HepG2 (cell line): ENCODE measurements around the gene MRPL14. TPM values are rescaled to one million over a fixed set of nuclear protein-coding genes. Genes with fewer than 3 reads are reported as not detected.

Experiments
- ARID5B ChIP-seq: IDR thresholded peaks from 2 replicates; pipeline ENCODE4 v1.4.0; 2020; ENCODE audit warnings: mild to moderate bottlenecking, missing genetic modification reagents
- BRD4 ChIP-seq: sonication (generic); formaldehyde crosslinking; IDR thresholded peaks from 2 replicates; pipeline ENCODE4 v1.4.0; 2020; ENCODE audit warnings: missing genetic modification reagents
- ISL2 ChIP-seq: sonication (generic); formaldehyde crosslinking; IDR thresholded peaks from 2 replicates; pipeline ENCODE4 v1.5.0; 2020; ENCODE audit warnings: missing genetic modification reagents
- KLF13 ChIP-seq: sonication (generic); formaldehyde crosslinking; IDR thresholded peaks from 2 replicates; pipeline ENCODE4 v1.4.0; 2020; ENCODE audit warnings: mild to moderate bottlenecking, missing genetic modification reagents
- KLF16 ChIP-seq, 2 experiments: sonication (generic) in 1 of 2; formaldehyde crosslinking in 1 of 2; IDR thresholded peaks; 2 replicates each; pipeline versions ENCODE4 v1.6.1 to v1.8.0; 2016 to 2023; ENCODE audit warnings: missing genetic modification reagents in 2 of 2, missing compliant biosample characterization in 1 of 2
- MAFG ChIP-seq: sonication (generic); formaldehyde crosslinking; IDR thresholded peaks from 2 replicates; pipeline ENCODE4 v1.5.1; 2020; ENCODE audit warnings: mild to moderate bottlenecking, missing genetic modification reagents
- MED1 ChIP-seq: sonication (generic); formaldehyde crosslinking; IDR thresholded peaks from 2 replicates; pipeline ENCODE4 v1.4.0; 2020; ENCODE audit warnings: missing genetic modification reagents
- MTERF4 ChIP-seq: sonication (generic); formaldehyde crosslinking; IDR thresholded peaks from 2 replicates; pipeline ENCODE4 v1.8.0; 2023; ENCODE audit warnings: mild to moderate bottlenecking, missing genetic modification reagents
- NFIB ChIP-seq: sonication (generic); formaldehyde crosslinking; IDR thresholded peaks from 2 replicates; pipeline ENCODE4 v1.9.0; 2021; ENCODE audit warnings: missing genetic modification reagents, mild to moderate bottlenecking, borderline replicate concordance
- NFIC ChIP-seq: IDR thresholded peaks from 2 replicates; pipeline ENCODE4 v1.6.1; 2012; ENCODE audit warnings: mild to moderate bottlenecking, low read length, inconsistent platforms
- POLR2G ChIP-seq: fragments of 200-400 bp; formaldehyde crosslinking; IDR thresholded peaks from 2 replicates; pipeline ENCODE4 v1.6.1; 2018; ENCODE audit warnings: mild to moderate bottlenecking, low read depth, low read length, moderate library complexity
- TERF1 ChIP-seq: sonication (generic); formaldehyde crosslinking; IDR thresholded peaks from 2 replicates; pipeline ENCODE4 v1.8.0; 2022; ENCODE audit warnings: mild to moderate bottlenecking, missing genetic modification reagents, moderate library complexity
- ZNF263 ChIP-seq: sonication (generic); formaldehyde crosslinking; IDR thresholded peaks from 2 replicates; pipeline ENCODE4 v1.4.0; 2020; ENCODE audit warnings: missing genetic modification reagents
- ZNF292 ChIP-seq: sonication (generic); formaldehyde crosslinking; IDR thresholded peaks from 2 replicates; pipeline ENCODE4 v1.8.1; 2022; ENCODE audit warnings: mild to moderate bottlenecking, low read depth, missing genetic modification reagents, borderline replicate concordance
- ZNF3 ChIP-seq: IDR thresholded peaks from 2 replicates; pipeline ENCODE4 v1.7.0; 2017; ENCODE audit warnings: inconsistent platforms
- ZNF367 ChIP-seq: sonication (generic); formaldehyde crosslinking; IDR thresholded peaks from 2 replicates; pipeline ENCODE4 v1.4.0; 2020; ENCODE audit warnings: missing genetic modification reagents, borderline replicate concordance
- ZNF746 ChIP-seq: sonication (generic); formaldehyde crosslinking; IDR thresholded peaks from 2 replicates; pipeline ENCODE4 v1.8.0; 2022; ENCODE audit warnings: mild to moderate bottlenecking, missing genetic modification reagents
- polyA plus RNA-seq, 8 experiments: library from polyadenylated mRNA; depleted of rRNA in 3 of 8; stranded (reverse) in 7 of 8; unstranded in 1 of 8; fragments of >200 nt; fragmentation: Illumina TruSeq in 4 of 8; extraction: Trizol in 4 of 8; gene quantifications; 2 replicates each; pipeline versions ENCODE4 v1.2.1 to v1.2.3, GENCODE V29; 2011 to 2016; ENCODE audit warnings: low read depth in 4 of 8, missing spikeins in 1 of 8, mixed read lengths in 1 of 8; ENCODE audit not compliant: insufficient read depth in 1 of 8
- total RNA-seq, 5 experiments: library from RNA; depleted of rRNA; stranded (reverse); fragments of >200 nt; fragmentation: Illumina TruSeq; extraction: Trizol; gene quantifications; 2 replicates each; pipeline ENCODE4 v1.2.3, GENCODE V29; 2016; ENCODE audit warnings: low read depth in 1 of 5
- TF ChIP-seq, protein P1 (sequence below): sonication (generic); formaldehyde crosslinking; IDR thresholded peaks from 2 replicates; pipeline ENCODE4 v1.4.0; 2020; ENCODE audit warnings: mild to moderate bottlenecking, low read depth, missing genetic modification reagents
- TF ChIP-seq, protein P2 (sequence below): IDR thresholded peaks from 2 replicates; pipeline ENCODE4 v1.6.1; 2016; ENCODE audit warnings: low read depth, control low read depth

MRPL14 gene
- total and polyA plus RNA-seq, 2 of the 13 experiments (the other 11 are each of a cell fraction or from before 2014, with no cell fraction given), result 157 to 178 TPM

DNA sequence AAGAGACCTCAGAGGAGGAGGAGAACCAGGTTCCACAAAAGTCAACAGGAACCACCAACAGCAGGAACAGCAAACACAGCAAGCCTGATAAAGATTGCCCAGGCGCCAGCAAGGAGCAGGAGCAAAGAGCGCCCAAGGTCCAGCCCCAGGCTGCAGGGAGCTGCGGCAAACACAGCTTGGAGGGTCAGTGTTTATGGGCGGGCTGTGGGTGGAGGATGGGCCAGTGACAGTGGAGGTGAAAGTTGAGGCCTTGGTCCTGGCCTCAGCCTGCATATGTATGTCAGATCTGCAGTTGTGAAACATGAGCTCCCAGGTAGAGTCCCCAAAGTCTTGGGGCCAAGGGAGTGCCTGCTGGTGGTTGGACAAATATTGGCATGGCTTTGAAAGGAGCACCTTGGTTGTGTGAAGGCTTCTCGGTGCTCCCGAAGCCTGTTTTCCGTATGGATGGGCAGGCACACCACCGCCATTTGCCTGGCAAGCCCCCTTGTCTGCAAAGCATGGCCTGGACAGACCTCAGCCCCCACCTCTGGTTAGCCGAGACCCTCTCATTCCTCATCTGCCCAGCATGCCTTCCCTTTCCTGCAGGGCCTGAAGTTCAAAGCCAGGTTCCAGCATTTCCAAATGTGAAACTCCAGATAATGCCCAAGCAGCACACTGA, 29.4 kb upstream of the MRPL14 start (continued):
- TF ChIP-seq ISL2 (CRISPR knock-in tag) (peak; percentile 83), MED1 (peak; percentile 97), BRD4 (peak; percentile 84; the same call in 1 of the 2 replicates), ARID5B (peak; percentile 93), MTERF4 (CRISPR knock-in tag) (peak; percentile 62; the same call in 1 of the 2 replicates), KLF16 (CRISPR knock-in tag; IDR thresholded peaks at IDR 0.05) (peak in 1 of 2 experiments; percentile 86; a peak in 1 of 4 replicates), ZNF263 (CRISPR knock-in tag) (peak; percentile 99), ZNF292 (CRISPR knock-in tag) (peak; percentile 100), ZNF367 (CRISPR knock-in tag) (no peak), NFIB (no peak), TERF1 (no peak), ZNF746 (CRISPR knock-in tag) (peak; percentile 69; the same call in 1 of the 2 replicates), MAFG (CRISPR knock-in tag) (no peak), ZNF3 (peak; percentile 16; the same call in 1 of the 2 replicates), POLR2G (peak; percentile 55), NFIC (peak; percentile 1; the same call in 1 of the 2 replicates), KLF13 (CRISPR knock-in tag) (0 out of 2 replicates have a peak, but pooled peaks have one; percentile 87)
- TF ChIP-seq, protein P1, sequence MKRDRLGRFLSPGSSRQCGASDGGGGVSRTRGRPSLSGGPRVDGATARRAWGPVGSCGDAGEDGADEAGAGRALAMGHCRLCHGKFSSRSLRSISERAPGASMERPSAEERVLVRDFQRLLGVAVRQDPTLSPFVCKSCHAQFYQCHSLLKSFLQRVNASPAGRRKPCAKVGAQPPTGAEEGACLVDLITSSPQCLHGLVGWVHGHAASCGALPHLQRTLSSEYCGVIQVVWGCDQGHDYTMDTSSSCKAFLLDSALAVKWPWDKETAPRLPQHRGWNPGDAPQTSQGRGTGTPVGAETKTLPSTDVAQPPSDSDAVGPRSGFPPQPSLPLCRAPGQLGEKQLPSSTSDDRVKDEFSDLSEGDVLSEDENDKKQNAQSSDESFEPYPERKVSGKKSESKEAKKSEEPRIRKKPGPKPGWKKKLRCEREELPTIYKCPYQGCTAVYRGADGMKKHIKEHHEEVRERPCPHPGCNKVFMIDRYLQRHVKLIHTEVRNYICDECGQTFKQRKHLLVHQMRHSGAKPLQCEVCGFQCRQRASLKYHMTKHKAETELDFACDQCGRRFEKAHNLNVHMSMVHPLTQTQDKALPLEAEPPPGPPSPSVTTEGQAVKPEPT (CRISPR knock-in tag), result 0 out of 2 replicates have a peak, but pooled peaks have one; percentile 28
- TF ChIP-seq, protein P2, sequence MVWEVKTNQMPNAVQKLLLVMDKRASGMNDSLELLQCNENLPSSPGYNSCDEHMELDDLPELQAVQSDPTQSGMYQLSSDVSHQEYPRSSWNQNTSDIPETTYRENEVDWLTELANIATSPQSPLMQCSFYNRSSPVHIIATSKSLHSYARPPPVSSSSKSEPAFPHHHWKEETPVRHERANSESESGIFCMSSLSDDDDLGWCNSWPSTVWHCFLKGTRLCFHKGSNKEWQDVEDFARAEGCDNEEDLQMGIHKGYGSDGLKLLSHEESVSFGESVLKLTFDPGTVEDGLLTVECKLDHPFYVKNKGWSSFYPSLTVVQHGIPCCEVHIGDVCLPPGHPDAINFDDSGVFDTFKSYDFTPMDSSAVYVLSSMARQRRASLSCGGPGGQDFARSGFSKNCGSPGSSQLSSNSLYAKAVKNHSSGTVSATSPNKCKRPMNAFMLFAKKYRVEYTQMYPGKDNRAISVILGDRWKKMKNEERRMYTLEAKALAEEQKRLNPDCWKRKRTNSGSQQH (CRISPR knock-in tag), result no peak
